K562 (cell line): ENCODE measurements around the gene USP49. TPM values are rescaled to one million over a fixed set of nuclear protein-coding genes. Genes with fewer than 3 reads are reported as not detected.

Experiments used
- ARNT ChIP-seq, 2 experiments: fragments of 450-650 bp; IDR thresholded peaks; 2 replicates each; pipeline ENCODE4 v1.6.1; 2016; ENCODE audit warnings: mild to moderate bottlenecking in 1 of 2
- CBFA2T2 ChIP-seq: fragments of 450-650 bp; conservative IDR thresholded peaks from 2 replicates; pipeline ENCODE4 v1.6.1; 2017; ENCODE audit warnings: mild to moderate bottlenecking
- CC2D1A ChIP-seq: fragments of 450-650 bp; IDR thresholded peaks from 2 replicates; pipeline ENCODE4 v1.6.1; 2017; ENCODE audit warnings: mild to moderate bottlenecking
- ETV1 ChIP-seq: fragments of 450-650 bp; conservative IDR thresholded peaks from 2 replicates; pipeline ENCODE4 v1.6.1; 2016; ENCODE audit warnings: missing genetic modification characterization, control low read depth, low read depth, missing compliant biosample characterization
- ILK ChIP-seq: fragments of 450-650 bp; IDR thresholded peaks from 2 replicates; pipeline ENCODE4 v1.6.1; 2016; ENCODE audit warnings: missing genetic modification characterization, low read depth, mild to moderate bottlenecking, missing compliant biosample characterization, moderate library complexity, borderline replicate concordance
- MCM7 ChIP-seq, 2 experiments: fragments of 450-650 bp; IDR thresholded peaks; 2 replicates each; pipeline ENCODE4 v1.6.1; 2016 to 2018
- PHF8 ChIP-seq: fragments of 200-600 bp; sonication (generic); IDR thresholded peaks from 2 replicates; pipeline ENCODE4 v1.6.1; 2012; ENCODE audit warnings: mixed run types, mild to moderate bottlenecking, inconsistent platforms, low read length, moderate library complexity, borderline replicate concordance
- PML ChIP-seq: IDR thresholded peaks from 2 replicates; pipeline ENCODE4 v1.6.1; 2012; ENCODE audit warnings: low read length, inconsistent platforms
- RFX7 ChIP-seq: fragments of 250-450 bp; sonication (Bioruptor Pico); IDR thresholded peaks from 2 replicates; pipeline ENCODE4 v1.5.1; 2021; ENCODE audit warnings: mild to moderate bottlenecking
- SIRT6 ChIP-seq: IDR thresholded peaks from one replicate; pipeline ENCODE4 v1.6.1; 2012; ENCODE audit warnings: low read depth, mild to moderate bottlenecking, control low read depth, inconsistent platforms, low read length, moderate library complexity
- SRF ChIP-seq, 2 experiments: fragments of 250-450, 450-650 bp in 1 of 2; sonication (Bioruptor Pico) in 1 of 2; sonication (generic) in 1 of 2; formaldehyde crosslinking; IDR thresholded peaks; 2 replicates each; pipeline versions ENCODE4 v1.5.0 to v1.5.1; 2020 to 2022; ENCODE audit warnings: mild to moderate bottlenecking in 1 of 2, missing genetic modification reagents in 1 of 2
- ZNF133 ChIP-seq: fragments of 250-450 bp; sonication (Bioruptor Pico); IDR thresholded peaks from 2 replicates; pipeline ENCODE4 v1.4.0; 2020; ENCODE audit warnings: mild to moderate bottlenecking
- ZNF311 ChIP-seq: fragments of 250-450 bp; sonication (Bioruptor Pico); IDR thresholded peaks from 2 replicates; pipeline ENCODE4 v1.4.0; 2020; ENCODE audit warnings: mild to moderate bottlenecking, moderate library complexity
- ZNF316 ChIP-seq: fragments of 450-650 bp; IDR thresholded peaks from 2 replicates; pipeline ENCODE4 v1.6.1; 2016
- polyA plus RNA-seq, 8 experiments: library from polyadenylated mRNA; depleted of rRNA in 4 of 8; stranded (reverse) in 5 of 8; unstranded in 3 of 8; fragments of >200 nt; fragmentation: Nextera tagmentation in 2 of 8; fragmentation: Illumina TruSeq in 1 of 8; extraction: Ambion mirVana in 2 of 8; extraction: Trizol in 1 of 8; gene quantifications; 2 replicates each; pipeline versions ENCODE4 v1.2.1 to v1.2.3, GENCODE V29; 2011 to 2014; ENCODE audit warnings: inconsistent platforms in 1 of 8, missing spikeins in 1 of 8
- total RNA-seq, 7 experiments: library from RNA; depleted of rRNA in 6 of 7; stranded (reverse); fragments of >200 nt in 6 of 7; fragmentation: Illumina TruSeq in 2 of 7; extraction: Trizol in 2 of 7; gene quantifications; 2 replicates each; pipeline versions ENCODE4 v1.2.1 to v1.2.3, GENCODE V29; 2011 to 2021; ENCODE audit warnings: low replicate concordance in 1 of 7
- TF ChIP-seq, protein P1 (sequence below): IDR thresholded peaks from 2 replicates; pipeline ENCODE4 v1.6.1; 2011; ENCODE audit warnings: borderline replicate concordance, low read depth, mild to moderate bottlenecking, moderate library complexity, low read length; ENCODE audit not compliant: insufficient read depth, poor library complexity, severe bottlenecking
- TF ChIP-seq, protein P2 (sequence below), 2 experiments: fragments of 450-650 bp; IDR thresholded peaks; 2 replicates each; pipeline ENCODE4 v1.6.1; 2016; ENCODE audit warnings: mild to moderate bottlenecking in 2 of 2, borderline replicate concordance in 1 of 2, low read depth in 1 of 2, moderate library complexity in 1 of 2
- TF ChIP-seq, protein P3 (sequence below): fragments of 250-450 bp; sonication (Bioruptor Pico); IDR thresholded peaks from 2 replicates; pipeline ENCODE4 v1.8.0; 2021; ENCODE audit warnings: moderate library complexity, mild to moderate bottlenecking, inconsistent platforms

USP49 gene
- total and polyA plus RNA-seq, 9 of the 15 experiments (the other 6 are each of a cell fraction or from before 2014, with no cell fraction given), result 1.0 to 9.9 (median 6.5) TPM

DNA sequence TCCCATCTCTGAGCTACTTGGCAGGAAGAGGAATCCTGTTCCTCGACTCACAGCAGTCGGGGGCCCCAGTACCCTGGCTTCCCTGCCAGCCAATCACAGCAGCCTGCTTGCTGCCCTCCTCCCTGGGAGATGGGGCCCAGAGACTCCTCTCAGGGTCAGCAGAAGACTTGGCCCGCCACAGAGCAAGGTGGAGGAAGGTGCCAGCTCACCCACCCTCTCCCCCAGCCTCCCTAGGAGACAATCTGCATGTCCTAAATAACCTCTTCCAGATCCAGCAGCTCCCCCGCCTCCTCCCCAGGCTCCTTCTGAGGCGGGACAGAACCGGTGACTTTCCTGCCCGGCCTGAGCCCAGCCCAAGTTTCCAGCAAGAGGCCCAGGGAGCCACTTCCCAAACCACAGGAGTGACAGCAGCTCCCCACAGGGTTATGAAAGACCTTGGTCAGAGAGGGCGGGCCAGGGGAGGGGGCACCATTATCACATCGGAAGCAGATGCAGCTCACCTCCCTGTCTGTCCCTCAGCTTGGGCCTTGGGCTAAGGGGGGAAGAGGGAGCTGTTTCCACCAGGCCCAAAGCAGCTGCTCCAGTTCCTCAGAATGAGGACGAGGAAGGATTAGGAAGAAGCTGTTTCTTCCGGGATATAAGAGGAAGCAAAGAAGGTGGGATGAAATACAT, 44.1 kb upstream of the USP49 start (continued):
- TF ChIP-seq SIRT6, result no peak
- TF ChIP-seq ILK, result no peak
- peak; percentile 94 for TF ChIP-seq ETV1
- no peak for TF ChIP-seq ZNF133
- TF ChIP-seq RFX7 (CRISPR knock-in tag), result no peak
- TF ChIP-seq PHF8, result no peak
- TF ChIP-seq MCM7 (IDR thresholded peaks at IDR 0.05), result no peak
- TF ChIP-seq, protein P1, sequence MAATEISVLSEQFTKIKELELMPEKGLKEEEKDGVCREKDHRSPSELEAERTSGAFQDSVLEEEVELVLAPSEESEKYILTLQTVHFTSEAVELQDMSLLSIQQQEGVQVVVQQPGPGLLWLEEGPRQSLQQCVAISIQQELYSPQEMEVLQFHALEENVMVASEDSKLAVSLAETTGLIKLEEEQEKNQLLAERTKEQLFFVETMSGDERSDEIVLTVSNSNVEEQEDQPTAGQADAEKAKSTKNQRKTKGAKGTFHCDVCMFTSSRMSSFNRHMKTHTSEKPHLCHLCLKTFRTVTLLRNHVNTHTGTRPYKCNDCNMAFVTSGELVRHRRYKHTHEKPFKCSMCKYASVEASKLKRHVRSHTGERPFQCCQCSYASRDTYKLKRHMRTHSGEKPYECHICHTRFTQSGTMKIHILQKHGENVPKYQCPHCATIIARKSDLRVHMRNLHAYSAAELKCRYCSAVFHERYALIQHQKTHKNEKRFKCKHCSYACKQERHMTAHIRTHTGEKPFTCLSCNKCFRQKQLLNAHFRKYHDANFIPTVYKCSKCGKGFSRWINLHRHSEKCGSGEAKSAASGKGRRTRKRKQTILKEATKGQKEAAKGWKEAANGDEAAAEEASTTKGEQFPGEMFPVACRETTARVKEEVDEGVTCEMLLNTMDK, result no peak
- TF ChIP-seq ARNT (IDR thresholded peaks at IDR 0.05), result no peak
- TF ChIP-seq ZNF311, result 0 out of 2 replicates have a peak, but pooled peaks have one; percentile 12
- TF ChIP-seq, protein P2, sequence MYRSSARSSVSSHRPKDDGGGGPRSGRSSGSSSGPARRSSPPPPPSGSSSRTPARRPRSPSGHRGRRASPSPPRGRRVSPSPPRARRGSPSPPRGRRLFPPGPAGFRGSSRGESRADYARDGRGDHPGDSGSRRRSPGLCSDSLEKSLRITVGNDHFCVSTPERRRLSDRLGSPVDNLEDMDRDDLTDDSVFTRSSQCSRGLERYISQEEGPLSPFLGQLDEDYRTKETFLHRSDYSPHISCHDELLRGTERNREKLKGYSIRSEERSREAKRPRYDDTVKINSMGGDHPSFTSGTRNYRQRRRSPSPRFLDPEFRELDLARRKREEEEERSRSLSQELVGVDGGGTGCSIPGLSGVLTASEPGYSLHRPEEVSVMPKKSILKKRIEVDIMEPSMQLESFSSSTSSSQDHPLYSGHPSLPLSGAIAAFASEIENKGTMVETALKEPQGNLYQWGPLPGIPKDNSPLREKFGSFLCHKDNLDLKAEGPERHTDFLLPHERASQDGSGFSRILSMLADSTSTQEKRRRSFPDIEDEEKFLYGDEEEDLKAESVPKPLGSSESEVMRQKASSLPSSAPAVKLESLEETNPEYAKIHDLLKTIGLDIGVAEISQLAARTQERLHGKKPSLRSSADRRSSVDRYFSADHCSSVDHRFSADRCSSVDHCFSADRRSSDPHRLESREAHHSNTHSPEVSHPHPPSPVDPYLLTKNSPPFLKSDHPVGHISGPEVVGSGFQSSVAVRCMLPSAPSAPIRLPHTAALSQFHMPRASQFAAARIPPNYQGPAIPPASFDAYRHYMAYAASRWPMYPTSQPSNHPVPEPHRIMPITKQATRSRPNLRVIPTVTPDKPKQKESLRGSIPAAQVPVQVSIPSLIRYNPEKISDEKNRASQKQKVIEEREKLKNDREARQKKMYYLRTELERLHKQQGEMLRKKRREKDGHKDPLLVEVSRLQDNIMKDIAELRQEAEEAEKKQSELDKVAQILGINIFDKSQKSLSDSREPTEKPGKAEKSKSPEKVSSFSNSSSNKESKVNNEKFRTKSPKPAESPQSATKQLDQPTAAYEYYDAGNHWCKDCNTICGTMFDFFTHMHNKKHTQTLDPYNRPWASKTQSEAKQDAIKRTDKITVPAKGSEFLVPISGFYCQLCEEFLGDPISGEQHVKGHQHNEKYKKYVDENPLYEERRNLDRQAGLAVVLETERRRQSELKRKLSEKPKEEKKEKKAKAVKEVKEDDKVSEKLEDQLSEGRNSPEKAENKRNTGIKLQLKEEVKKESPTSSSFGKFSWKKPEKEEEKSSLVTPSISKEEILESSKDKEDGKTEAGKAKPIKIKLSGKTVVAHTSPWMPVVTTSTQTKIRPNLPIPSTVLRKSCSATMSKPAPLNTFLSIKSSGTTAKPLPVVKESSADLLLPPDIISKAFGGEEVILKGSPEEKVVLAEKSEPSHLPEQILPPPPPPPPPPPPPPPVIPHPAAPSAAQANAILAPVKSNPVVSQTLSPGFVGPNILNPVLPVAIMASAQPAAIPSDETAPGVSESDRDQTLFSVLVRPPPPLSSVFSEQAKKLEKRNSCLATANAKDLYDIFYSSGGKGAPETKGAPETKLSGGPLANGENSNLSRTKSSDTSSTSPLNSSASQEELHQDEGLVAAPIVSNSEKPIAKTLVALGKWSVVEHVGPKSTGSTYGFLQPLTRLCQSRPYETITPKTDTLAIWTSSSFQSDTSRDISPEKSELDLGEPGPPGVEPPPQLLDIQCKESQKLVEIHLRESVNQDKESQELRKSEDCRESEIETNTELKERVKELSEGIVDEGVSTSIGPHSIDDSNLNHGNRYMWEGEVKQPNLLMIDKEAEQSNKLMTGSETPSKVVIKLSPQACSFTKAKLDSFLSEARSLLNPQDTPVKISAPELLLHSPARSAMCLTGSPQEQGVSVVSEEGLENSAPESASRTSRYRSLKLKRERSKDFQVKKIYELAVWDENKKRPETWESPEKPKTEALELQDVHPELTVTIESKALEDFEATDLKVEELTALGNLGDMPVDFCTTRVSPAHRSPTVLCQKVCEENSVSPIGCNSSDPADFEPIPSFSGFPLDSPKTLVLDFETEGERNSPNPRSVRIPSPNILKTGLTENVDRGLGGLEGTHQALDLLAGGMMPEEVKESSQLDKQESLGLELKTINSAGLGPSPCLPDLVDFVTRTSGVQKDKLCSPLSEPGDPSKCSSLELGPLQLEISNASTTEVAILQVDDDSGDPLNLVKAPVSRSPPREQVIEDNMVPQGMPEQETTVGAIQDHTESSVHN (IDR thresholded peaks at IDR 0.05; ENCODE audit: borderline replicate concordance in 1 of 2, low read depth in 1 of 2), result no peak
- TF ChIP-seq ZNF316, result no peak
- TF ChIP-seq PML, result peak; percentile 43; the same call in 1 of the 2 replicates
- TF ChIP-seq, protein P3, sequence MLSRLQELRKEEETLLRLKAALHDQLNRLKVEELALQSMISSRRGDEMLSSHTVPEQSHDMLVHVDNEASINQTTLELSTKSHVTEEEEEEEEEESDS (CRISPR knock-in tag), result no peak
- TF ChIP-seq CC2D1A, result no peak; the same call in none of the 2 replicates
- peak in 1 of 2 experiments; percentile 81; a peak in 1 of 4 replicates for TF ChIP-seq SRF (CRISPR knock-in tag; IDR thresholded peaks at IDR 0.05)
- peak; percentile 74 for TF ChIP-seq CBFA2T2
